CD1c-positive myeloid dendritic cell (primary cell): Measurements from ENCODE around the gene VWA2.

Experiments
- DNase-seq: peaks from one replicate; pipeline ENCODE4 v3.0.0-alpha.2; 2016; ENCODE audit errors: extremely low spot score

The VWA2 gene

GRCh38 chr10:114239117-114239993 is at the start of gene VWA2:
VWA2 (plus strand) TSS chr10:114239254; CDS start chr10:114248714, 9,460 bp downstream.
- no peak for DNase-seq

GRCh38 chr10:114189700-114190099 is 49.4 kb upstream of the VWA2 start:
- no peak for DNase-seq

DNA sequence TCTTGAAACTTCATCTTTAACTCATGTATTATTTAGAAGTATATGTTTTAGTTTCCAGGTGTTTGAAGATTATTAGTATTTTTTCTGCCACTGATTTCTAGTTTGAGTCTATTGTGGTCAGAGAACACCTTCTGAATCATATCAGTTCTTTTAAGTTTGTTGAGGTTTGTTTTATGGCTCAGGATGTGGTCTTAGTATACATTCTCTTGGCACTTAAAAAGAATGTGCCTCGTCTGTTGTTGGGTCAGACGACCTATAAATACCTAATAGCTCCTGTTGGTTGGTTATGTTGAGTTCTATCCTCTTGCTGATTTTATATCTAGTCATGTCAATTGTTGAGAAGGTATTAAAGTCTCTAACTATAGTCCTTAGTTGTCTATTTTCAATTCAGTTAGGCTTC is 44.0 kb upstream of the VWA2 start:
- DNase-seq: no peak

- no peak for DNase-seq
Observed at GRCh38 chr10:114199239-114199638, 39.8 kb upstream of the VWA2 start.

DNA sequence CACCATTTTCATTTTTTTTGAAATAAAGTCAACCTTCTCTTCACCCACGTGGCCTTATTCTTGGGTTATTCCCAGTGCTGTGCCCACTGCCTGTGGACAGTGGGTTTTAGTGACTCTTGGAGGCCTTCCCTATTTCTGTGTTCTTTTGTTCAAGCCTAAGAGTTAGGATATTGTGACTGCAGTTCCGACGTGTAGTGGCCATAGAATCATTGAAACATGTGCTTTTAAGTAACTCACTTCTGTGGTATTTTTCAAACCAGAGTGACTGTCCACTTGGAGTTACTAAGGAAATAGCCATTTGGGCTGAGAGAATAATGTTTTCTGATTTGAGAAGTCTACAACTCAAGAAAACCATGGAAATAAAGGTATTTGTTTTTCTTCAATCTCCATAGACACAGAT is 36.2 kb upstream of the VWA2 start:
- DNase-seq: no peak

DNA sequence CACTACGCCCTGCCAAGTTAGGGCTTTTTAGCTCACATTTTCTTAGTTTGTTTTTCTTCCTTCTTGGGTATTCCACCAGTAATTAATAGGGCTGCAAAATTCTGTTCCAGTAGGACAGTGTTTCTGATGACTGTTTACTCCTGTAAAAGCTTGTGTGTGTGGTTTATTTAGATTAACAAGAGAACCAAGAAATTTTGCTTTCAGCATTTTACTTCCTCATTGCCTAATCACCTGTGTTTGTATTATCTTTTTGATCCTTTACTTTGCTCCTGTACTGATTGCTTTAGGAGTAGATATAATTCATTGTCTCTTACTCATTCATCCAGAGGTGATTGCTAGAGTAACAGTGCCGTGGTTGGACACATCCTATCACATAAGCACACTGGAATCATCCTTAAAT is 32.2 kb upstream of the VWA2 start:
- no peak for DNase-seq

DNA sequence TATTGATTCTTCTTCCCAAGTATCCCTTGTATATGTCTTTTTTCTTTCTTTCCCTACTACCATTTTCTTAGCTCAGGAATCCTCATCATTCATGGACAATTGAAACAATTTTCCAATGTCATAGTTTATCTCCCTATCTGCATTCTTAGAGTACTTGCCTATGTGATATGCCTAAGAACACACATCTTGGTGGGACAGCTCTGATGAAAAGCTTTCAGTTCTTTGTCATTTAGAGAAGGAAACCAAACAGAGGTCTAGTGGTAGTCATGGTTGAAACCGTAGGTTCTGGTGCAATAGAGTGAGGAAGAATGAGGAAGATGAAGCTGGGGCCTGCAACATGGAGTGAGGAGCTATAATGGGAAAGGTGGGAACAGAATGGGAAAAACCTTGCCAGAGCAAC is 31.7 kb upstream of the VWA2 start:
- DNase-seq: no peak

- DNase-seq: no peak
Observed at GRCh38 chr10:114208351-114208750, 30.7 kb upstream of the VWA2 start.

DNA sequence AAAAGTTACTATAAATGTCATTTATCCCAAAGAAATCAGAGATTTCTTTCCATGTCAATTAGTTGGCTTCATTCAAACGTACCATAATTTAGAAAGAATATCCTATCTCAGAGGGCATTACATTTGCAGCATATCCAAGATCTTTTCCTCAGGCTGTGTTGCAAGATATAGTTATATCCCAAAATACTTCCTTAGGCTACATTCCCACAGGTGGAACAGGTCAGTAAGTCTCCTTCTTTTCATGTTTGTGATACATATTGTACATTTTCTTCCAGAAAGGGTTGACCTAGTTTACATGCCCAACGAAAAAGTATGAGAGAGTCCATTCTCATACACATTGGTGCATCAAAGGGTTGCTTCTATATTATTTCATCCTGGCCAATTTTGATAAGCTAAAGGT is 26.9 kb upstream of the VWA2 start:
- DNase-seq: no peak

DNA sequence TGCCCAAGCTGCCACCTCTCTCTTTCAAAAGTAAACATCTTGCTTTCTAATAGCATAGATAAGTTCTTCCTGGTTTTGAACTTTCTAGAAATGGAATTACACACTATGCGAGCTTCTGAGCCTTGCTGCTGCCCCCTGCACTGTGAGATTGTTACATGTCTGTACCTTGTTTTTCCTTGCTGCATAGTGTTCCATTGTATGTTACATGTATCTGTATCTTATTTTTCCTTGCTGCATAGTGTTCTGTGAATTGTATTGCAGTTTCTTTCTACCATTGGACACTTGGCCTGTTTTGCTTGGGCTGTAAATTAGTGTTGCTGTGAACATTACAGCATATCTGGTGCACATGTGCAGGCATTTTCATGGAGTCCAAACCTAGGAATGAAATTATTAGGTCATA is 24.0 kb upstream of the VWA2 start:
- DNase-seq: no peak

DNA sequence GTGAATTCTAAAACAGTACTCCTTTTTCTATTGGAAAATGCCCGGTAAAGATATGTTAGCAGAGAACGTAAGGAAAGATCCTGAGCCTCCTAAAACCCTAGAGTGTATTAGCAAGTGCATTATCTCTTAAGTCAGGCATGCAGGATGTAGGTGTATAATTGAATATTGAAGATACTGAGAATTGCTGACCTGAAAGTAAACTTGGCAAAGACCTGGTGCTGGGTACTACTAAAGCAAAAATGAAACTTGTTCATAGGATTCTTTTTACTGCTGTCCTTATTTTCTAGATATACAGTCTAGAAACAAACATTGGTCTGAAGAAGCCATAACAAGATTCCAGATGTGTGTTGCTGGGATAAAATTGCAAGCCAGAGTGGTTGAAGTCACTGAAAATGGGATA is 18.8 kb upstream of the VWA2 start:
- DNase-seq: no peak

- no peak for DNase-seq
Observed at GRCh38 chr10:114221235-114221634, 17.8 kb upstream of the VWA2 start.

DNA sequence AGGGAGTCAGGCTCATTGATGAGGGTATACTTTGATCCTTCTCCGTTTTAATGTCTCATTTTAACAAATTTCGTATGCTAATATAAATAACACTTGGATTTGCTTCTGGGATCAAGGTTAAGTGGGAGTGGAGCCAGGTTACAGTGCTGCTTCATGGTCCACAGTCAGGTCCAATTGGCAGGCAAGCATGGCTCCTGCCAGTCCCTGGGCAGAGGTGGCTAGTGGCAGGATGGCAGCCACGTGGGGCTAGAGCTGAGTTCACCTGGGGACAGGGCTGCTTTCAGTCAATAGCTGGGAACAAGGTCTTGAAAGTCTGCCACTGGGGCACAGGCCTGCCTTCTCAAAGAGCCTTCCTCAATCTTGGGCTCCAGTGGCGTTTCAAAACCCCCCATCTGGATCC is 16.0 kb upstream of the VWA2 start:
- DNase-seq: no peak

GRCh38 chr10:114228156-114228555 is 10.9 kb upstream of the VWA2 start:
- no peak for DNase-seq

DNA sequence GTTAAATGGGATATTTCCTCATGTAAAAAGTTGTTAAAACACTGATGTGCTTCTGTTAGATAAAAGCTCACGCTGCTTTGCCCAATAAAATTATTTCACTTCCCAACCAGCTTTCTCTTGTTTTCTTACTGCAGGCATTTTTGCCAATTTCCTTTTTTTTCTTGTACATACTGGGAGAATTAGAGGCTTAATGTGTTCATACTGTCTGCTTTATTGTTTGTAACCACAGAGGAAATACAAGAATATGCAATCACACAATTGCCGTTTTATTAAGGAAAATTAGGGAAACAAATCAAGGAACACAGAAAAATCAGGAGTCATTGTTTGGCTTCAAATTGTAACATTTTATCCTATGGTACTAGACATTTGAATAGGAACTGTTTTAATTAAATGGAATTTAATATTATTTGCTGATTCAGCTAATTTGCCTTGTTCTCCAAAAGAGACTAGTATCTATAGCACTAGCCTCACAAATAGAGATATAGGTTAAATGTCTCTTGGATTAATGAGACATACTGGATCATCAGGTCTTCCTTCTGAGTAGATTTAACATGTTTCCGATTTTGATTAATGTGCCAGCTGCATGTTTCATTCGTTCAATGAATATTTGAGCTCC is 6.4 kb upstream of the VWA2 start:
- no peak for DNase-seq

- no peak for DNase-seq
Observed at GRCh38 chr10:114233482-114233881, 5.6 kb upstream of the VWA2 start.

DNA sequence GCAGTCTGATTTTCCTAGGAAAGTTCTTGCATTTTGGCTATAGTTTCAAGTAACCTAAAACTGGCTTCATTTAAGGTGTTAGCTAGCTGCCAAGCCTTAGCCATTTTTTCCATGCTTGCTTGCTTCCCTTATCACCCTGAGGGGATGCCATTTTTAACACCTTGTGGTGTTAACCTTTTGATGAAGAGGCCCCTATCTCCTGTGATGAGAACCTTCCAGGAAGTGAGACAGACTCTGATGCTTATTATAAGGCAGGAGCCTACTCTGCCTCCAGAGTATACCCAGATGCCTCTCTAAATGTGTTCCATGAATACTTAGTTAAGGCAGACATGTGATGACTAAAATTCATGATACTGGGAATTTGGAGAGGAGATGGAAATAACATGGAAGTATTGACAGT is 4.9 kb upstream of the VWA2 start:
- DNase-seq: no peak

DNA sequence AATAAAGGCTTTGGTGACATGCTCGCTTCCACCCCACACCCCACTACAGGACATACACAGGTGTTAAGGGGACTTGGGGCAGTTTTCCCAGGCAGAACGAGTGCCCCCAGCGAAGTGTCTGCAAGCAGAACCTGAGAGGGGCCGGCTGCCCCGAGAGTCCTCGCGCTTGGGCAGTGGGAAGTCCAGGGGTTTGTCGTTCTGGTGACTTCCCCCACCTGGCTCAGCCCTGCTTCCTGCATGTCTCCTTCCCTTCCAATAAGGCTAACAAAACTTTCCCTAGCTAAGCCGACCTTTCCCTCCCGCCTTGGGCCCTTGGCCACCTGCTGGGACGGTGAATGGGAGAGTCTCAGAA is 916 bp downstream of the VWA2 start:
- no peak for DNase-seq

GRCh38 chr10:114242235-114242634 is 3.2 kb downstream of the VWA2 start:
- DNase-seq: no peak

GRCh38 chr10:114243661-114244060 is 4.6 kb downstream of the VWA2 start:
- no peak for DNase-seq

DNA sequence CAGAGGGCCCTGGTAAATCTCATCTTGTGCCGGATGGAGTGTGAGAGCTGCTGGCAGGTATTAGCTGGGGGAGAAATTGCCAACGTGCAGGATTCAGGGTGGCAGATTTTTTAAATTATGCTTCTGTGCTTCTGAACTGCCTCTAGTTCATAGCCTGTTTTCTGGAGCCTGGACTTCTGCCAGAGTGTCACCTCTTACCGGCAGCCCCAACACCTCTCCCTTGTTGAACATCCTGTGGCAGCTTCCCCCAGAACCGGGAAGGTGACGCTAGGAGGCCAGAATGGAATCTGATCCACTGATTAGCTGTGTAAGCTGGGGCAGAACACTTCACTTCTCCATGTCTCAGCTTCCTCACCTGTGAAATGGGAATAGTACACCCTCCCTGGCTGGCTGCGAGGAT is 5.1 kb downstream of the VWA2 start:
- DNase-seq: no peak

GRCh38 chr10:114245121-114245791 is 6.2 kb downstream of the VWA2 start:
- no peak for DNase-seq

GRCh38 chr10:114246679-114247305 is 7.7 kb downstream of the VWA2 start:
- no peak for DNase-seq
